Left lung (tissue), 10 donors: Measurements from ENCODE around the gene KNSTRN. TPM values are rescaled to one million over a fixed set of nuclear protein-coding genes. Genes with fewer than 3 reads are reported as not detected.

Experiments used
- ATAC-seq: fragments of 200-7000 bp; cut with Tn5 transposase; one replicate; pipeline ENCODE4 v1.9.1; 2020; ENCODE audit warnings: moderate library complexity
- DNase-seq, 4 donors: peaks; one replicate each; pipeline ENCODE4 v3.0.0-alpha.2; 2013 to 2020
- H3K27ac ChIP-seq, 2 donors: fragments of 200-600 bp; sonication (generic) in 1 of 2; one replicate each; pipeline versions ENCODE4 v1.5.0 to v1.8.0; 2020 to 2021
- H3K27me3 ChIP-seq, 2 donors: fragments of 200-600 bp; sonication (generic) in 1 of 2; one replicate each; pipeline versions ENCODE4 v1.5.0 to v1.8.0; 2020 to 2021
- H3K36me3 ChIP-seq, 2 donors: fragments of 200-600 bp; sonication (generic) in 1 of 2; one replicate each; pipeline versions ENCODE4 v1.5.0 to v1.8.0; 2020 to 2021
- H3K4me1 ChIP-seq, 2 donors: fragments of 200-600 bp; one replicate each; pipeline ENCODE4 v1.8.0; 2021
- H3K4me3 ChIP-seq, 2 donors: fragments of 200-600 bp; sonication (generic) in 1 of 2; one replicate each; pipeline versions ENCODE4 v1.5.0 to v1.8.0; 2020 to 2021; ENCODE audit warnings: mild to moderate bottlenecking in 1 of 2
- H3K9me3 ChIP-seq, 2 donors: fragments of 200-600 bp; sonication (generic) in 1 of 2; one replicate each; pipeline versions ENCODE4 v1.5.0 to v1.8.0; 2020 to 2021
- CTCF ChIP-seq, 2 donors: fragments of 200-600 bp; sonication (generic) in 1 of 2; IDR thresholded peaks; one replicate each; pipeline versions ENCODE4 v1.5.0 to v1.8.0; 2021; ENCODE audit warnings: antibody characterized with exemption in 2 of 2
- intact Hi-C, 2 donors: fragments of 100-400 bp; cut with DNase I; formaldehyde crosslinking; loops; one replicate each; pipeline versions ENCODE4 v1.11.2 to v1.14.2; 2022
- polyA plus RNA-seq, 6 donors: library from polyadenylated mRNA; unstranded; fragments of 120-200 nt; gene quantifications; one replicate each; pipeline ENCODE4 v1.2.1, GENCODE V29; 2013; ENCODE audit not compliant: insufficient read length in 6 of 6
- total RNA-seq, 2 donors: library from RNA; stranded (reverse); fragmentation: NEBNext Ultra II Directional; extraction: Animal tissue kit (Norgen Biotek cat#: 25700); gene quantifications; one replicate each; pipeline ENCODE4 v1.2.1, GENCODE V29; 2021
- donor health status: DM: no; HTN: yes; CAD: no.
- donor health status: DM: no; HTN: no; CAD: no.

The KNSTRN gene
- total and polyA plus RNA-seq, 8 donors: 14.2 to 46.2 (median 30.2) TPM

DNA sequence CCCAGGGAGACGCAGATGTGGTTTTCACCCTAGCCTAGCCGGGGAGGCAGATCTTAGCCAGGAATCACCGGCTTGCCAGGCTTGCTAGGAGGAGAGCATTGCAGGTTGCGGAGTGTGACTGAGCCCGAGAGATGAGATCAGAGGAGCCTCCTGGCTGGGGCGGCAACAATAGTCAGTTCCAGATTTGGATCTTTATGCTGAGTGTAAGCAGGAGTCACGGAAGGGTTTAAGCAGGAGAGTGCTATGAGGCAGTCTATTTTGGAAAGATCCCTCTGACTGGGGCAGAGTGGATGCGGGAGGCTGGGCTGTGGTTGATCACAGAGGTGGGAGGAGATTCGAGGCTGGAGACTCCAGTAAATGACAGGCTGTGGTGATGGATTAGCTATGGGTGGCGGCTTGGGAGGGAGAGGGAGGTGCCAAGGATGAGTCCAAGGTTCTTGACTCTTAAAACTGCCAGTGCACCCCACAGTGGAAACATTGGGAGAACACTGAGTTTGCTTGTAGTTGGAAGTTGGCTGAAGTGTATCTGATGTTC, 47.8 kb downstream of the KNSTRN start:
- no peak for TF ChIP-seq CTCF (IDR thresholded peaks at IDR 0.05)
- DNase-seq: no peak
- peaks cover 0 to 8% of the 10 kb centered on the region in 2 donors for H3K27me3 ChIP-seq
- H3K4me1 ChIP-seq: no peaks in the 10 kb centered on the region
- ATAC-seq: no peak
- H3K36me3 ChIP-seq: no peaks in the 10 kb centered on the region
- intact Hi-C loops: no loop called here
- no peaks in the 10 kb centered on the region for H3K9me3 ChIP-seq
- H3K4me3 ChIP-seq: no peak overlapping the region
- no peak overlapping the region for H3K27ac ChIP-seq

DNA sequence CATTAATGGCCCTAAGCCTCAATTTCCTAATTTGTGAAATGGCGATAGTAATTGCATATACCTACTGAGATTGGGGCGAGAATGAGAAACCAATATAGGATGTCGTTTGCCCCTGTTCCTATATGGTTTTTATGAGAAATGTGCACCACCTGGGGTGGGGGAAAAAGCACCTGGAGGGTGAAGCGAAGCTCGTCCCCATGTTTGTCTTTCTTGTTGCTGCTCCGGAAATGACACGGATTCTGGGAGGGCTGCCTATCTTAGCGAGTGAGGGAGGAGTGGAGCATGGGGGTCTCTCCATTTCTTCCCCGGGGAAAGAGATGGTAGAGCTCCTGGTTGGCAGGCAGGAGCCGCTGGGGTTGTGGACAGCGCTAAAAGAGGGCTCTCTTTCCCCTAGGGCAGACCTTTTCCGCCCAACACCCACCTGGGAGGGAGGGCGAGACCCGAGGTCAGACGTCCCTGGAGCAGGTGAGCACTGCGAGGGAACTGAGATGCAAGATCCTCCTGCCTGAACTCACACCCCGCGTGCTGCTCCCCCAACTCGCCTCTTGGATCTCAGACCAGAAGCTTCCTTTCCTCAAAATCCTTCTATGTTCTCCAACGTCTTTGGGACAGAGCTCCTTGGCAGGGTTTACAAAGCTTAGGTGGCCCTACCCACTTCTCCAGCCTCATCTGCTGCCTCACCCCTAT, 52.6 kb downstream of the KNSTRN start:
- no peak for TF ChIP-seq CTCF (IDR thresholded peaks at IDR 0.05)
- Histone ChIP-seq H3K27me3 (peaks cover 23 to 56% of the 10 kb centered on the region in 2 donors), H3K27ac (no peak overlapping the region), H3K36me3 (no peaks in the 10 kb centered on the region), H3K4me3 (no peak overlapping the region), H3K4me1 (peaks cover 16 to 21% of the 10 kb centered on the region in 2 donors), H3K9me3 (no peaks in the 10 kb centered on the region)
- ATAC-seq: no peak
- peak in 1 of 4 donors; percentile 51 for DNase-seq
- intact Hi-C loops: no loop called here

GRCh38 chr15:40435710-40436089, 53.2 kb downstream of the KNSTRN start:
- no peak for TF ChIP-seq CTCF (IDR thresholded peaks at IDR 0.05)
- H3K27ac ChIP-seq: no peak overlapping the region
- H3K9me3 ChIP-seq: no peaks in the 10 kb centered on the region
- intact Hi-C loops: no loop called here
- peak in 1 of 4 donors; percentile 72 for DNase-seq
- H3K36me3 ChIP-seq: no peaks in the 10 kb centered on the region
- peak overlapping the region; percentile 19 to 28 for H3K4me3 ChIP-seq
- ATAC-seq: no peak
- H3K27me3 ChIP-seq: peaks cover 23 to 61% of the 10 kb centered on the region in 2 donors
- H3K4me1 ChIP-seq: peaks cover 16 to 22% of the 10 kb centered on the region in 2 donors

GRCh38 chr15:40436116-40436891, 53.8 kb downstream of the KNSTRN start:
- Histone ChIP-seq H3K4me1 (peaks cover 16 to 22% of the 10 kb centered on the region in 2 donors), H3K36me3 (no peaks in the 10 kb centered on the region), H3K9me3 (no peaks in the 10 kb centered on the region), H3K4me3 (peak overlapping the region; percentile 19 to 28), H3K27ac (no peak overlapping the region), H3K27me3 (peaks cover 23 to 61% of the 10 kb centered on the region in 2 donors)
- DNase-seq: peak in 1 of 4 donors; percentile 68
- ATAC-seq: peak; percentile 5
- no peak for TF ChIP-seq CTCF (IDR thresholded peaks at IDR 0.05)
- intact Hi-C loops: no loop called here
